Measurements from ENCODE around the gene CDH18.

CDH18 gene

GRCh38 chr5:19986806-19987205 lies 1.2 kb downstream of the CDH18 start:
- Histone ChIP-seq H3K27ac (ENCODE audit: low read depth, low read length, poor library complexity, severe bottlenecking) (no peak overlapping the region), H3K36me3 (ENCODE audit: insufficient read depth, low read length) (no peaks in the 10 kb centered on the region), H4K20me1 (ENCODE audit: insufficient read depth, low read length) (no peaks in the 10 kb centered on the region), H3K4me3 (ENCODE audit: low read depth, low read length, poor library complexity, severe bottlenecking) (no peak overlapping the region), H3K27me3 (ENCODE audit: insufficient read depth, low read length) (no peaks in the 10 kb centered on the region), H3K9ac (ENCODE audit: low read length) (no peak overlapping the region), H3F3A (ENCODE audit: insufficient read depth, low read length) (no peaks in the 10 kb centered on the region), H3K9me3 (ENCODE audit: low read length) (no peaks in the 10 kb centered on the region), H3K79me2 (ENCODE audit: insufficient read depth, low read length) (no peaks in the 10 kb centered on the region), H3K9me2 (ENCODE audit: low read depth, low read length) (no peaks in the 10 kb centered on the region), H3K4me1 (ENCODE audit: insufficient read depth, low read length, severe bottlenecking) (no peaks in the 10 kb centered on the region), H3K4me2 (ENCODE audit: low read length) (no peak overlapping the region), H2AFZ (ENCODE audit: low read length) (no peak overlapping the region)
- no peak for TF ChIP-seq EZH2 (IDR thresholded peaks at IDR 0.05; ENCODE audit: borderline replicate concordance, low read length)
- no peak for TF ChIP-seq CTCF (IDR thresholded peaks at IDR 0.05; ENCODE audit: low read length)

GRCh38 chr5:19986031-19986619 lies 1.9 kb downstream of the CDH18 start:
- no peaks in the 10 kb centered on the region for H3K27me3 ChIP-seq (ENCODE audit: insufficient read depth, low read length)
- H3K27ac ChIP-seq (ENCODE audit: low read depth, low read length, poor library complexity, severe bottlenecking): no peak overlapping the region
- no peak overlapping the region for H3K4me2 ChIP-seq (ENCODE audit: low read length)
- no peaks in the 10 kb centered on the region for H3F3A ChIP-seq (ENCODE audit: insufficient read depth, low read length)
- TF ChIP-seq CTCF (IDR thresholded peaks at IDR 0.05; ENCODE audit: low read length) (no peak), EZH2 (IDR thresholded peaks at IDR 0.05; ENCODE audit: borderline replicate concordance, low read length) (no peak)
- no peaks in the 10 kb centered on the region for H4K20me1 ChIP-seq (ENCODE audit: insufficient read depth, low read length)
- H3K36me3 ChIP-seq (ENCODE audit: insufficient read depth, low read length): no peaks in the 10 kb centered on the region
- H3K4me1 ChIP-seq (ENCODE audit: insufficient read depth, low read length, severe bottlenecking): no peaks in the 10 kb centered on the region
- no peak overlapping the region for H3K4me3 ChIP-seq (ENCODE audit: low read depth, low read length, poor library complexity, severe bottlenecking)
- H3K79me2 ChIP-seq (ENCODE audit: insufficient read depth, low read length): no peaks in the 10 kb centered on the region
- no peak overlapping the region for H2AFZ ChIP-seq (ENCODE audit: low read length)
- H3K9me2 ChIP-seq (ENCODE audit: low read depth, low read length): no peaks in the 10 kb centered on the region
- no peak overlapping the region for H3K9ac ChIP-seq (ENCODE audit: low read length)
- no peaks in the 10 kb centered on the region for H3K9me3 ChIP-seq (ENCODE audit: low read length)

GRCh38 chr5:19978476-19978875 lies 9.5 kb downstream of the CDH18 start:
- Histone ChIP-seq H3K4me3 (ENCODE audit: low read depth, low read length, poor library complexity, severe bottlenecking) (no peak overlapping the region), H3K4me2 (ENCODE audit: low read length) (no peak overlapping the region), H2AFZ (ENCODE audit: low read length) (no peak overlapping the region), H3K9ac (ENCODE audit: low read length) (no peak overlapping the region), H3K9me3 (ENCODE audit: low read length) (no peaks in the 10 kb centered on the region), H4K20me1 (ENCODE audit: insufficient read depth, low read length) (no peaks in the 10 kb centered on the region), H3K9me2 (ENCODE audit: low read depth, low read length) (no peaks in the 10 kb centered on the region), H3K79me2 (ENCODE audit: insufficient read depth, low read length) (no peaks in the 10 kb centered on the region), H3K36me3 (ENCODE audit: insufficient read depth, low read length) (no peaks in the 10 kb centered on the region), H3K27me3 (ENCODE audit: insufficient read depth, low read length) (no peaks in the 10 kb centered on the region), H3K4me1 (ENCODE audit: insufficient read depth, low read length, severe bottlenecking) (no peaks in the 10 kb centered on the region), H3K27ac (ENCODE audit: low read depth, low read length, poor library complexity, severe bottlenecking) (no peak overlapping the region), H3F3A (ENCODE audit: insufficient read depth, low read length) (no peaks in the 10 kb centered on the region)
- TF ChIP-seq CTCF (IDR thresholded peaks at IDR 0.05; ENCODE audit: low read length) (no peak), EZH2 (IDR thresholded peaks at IDR 0.05; ENCODE audit: borderline replicate concordance, low read length) (no peak)

Data from OCI-LY1 (cell line).